ENCODE data around the gene SAMD4B. TPM values are rescaled to one million over a fixed set of nuclear protein-coding genes. Genes with fewer than 3 reads are reported as not detected.

Gene SAMD4B
- total and polyA plus RNA-seq, 2 donors (not counting 1 experiment from before 2014, with no cell fraction given), result 33.0 to 39.1 TPM

DNA sequence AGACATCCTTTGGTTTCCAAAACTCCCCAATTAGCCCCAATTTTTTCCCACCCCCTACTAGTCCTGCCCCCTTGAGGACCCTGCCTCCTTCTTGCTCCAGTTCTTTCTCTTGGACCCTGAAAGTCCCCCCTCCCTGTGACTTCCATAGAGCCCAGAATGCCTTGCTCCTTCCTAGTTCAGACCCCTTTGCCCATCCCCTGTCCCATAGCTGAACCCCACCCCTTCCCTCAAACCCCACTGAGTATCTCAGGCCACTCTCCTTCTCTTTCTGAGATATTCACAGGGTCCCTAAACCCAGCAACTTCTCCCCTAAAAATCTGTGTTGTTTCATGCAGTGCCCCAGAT lies 20.4 kb upstream of the SAMD4B start:
- no peaks in the 10 kb centered on the region for H3K4me1 ChIP-seq (ENCODE audit: control insufficient read depth, extremely low read depth, insufficient read depth, low read length)
- no peak overlapping the region for H3K4me2 ChIP-seq (ENCODE audit: extremely low read depth, insufficient read depth, low read length)
- H2AFZ ChIP-seq (ENCODE audit: low read length), result no peak overlapping the region
- H3K4me3 ChIP-seq (replicated peaks in 1 of 4; ENCODE audit: control extremely low read depth in 1 of 4, insufficient read depth in 1 of 4, low read depth in 3 of 4, low read length in 4 of 4), result no peak overlapping the region
- no peaks in the 10 kb centered on the region for H3K36me3 ChIP-seq (ENCODE audit: control insufficient read depth, insufficient read depth, low read length)
- no peak for DNase-seq (ENCODE audit: low read depth in 2 of 2)
- no peaks in the 10 kb centered on the region for H3K9me3 ChIP-seq (ENCODE audit: control insufficient read depth, insufficient read depth, low read depth, low read length)
- no peak overlapping the region for H3K9ac ChIP-seq (ENCODE audit: insufficient read depth, low read length)
- no peak overlapping the region for H3K27ac ChIP-seq (ENCODE audit: insufficient read depth, low read length)
- H4K20me1 ChIP-seq (ENCODE audit: control insufficient read depth, extremely low read depth, insufficient read depth, low read length), result no peaks in the 10 kb centered on the region
- H3K27me3 ChIP-seq (ENCODE audit: control insufficient read depth, insufficient read depth, low read length), result peaks cover 18% of the 10 kb centered on the region
- TF ChIP-seq EZH2 (IDR thresholded peaks at IDR 0.05; ENCODE audit: low read length, missing control alignments), result no peak
- TF ChIP-seq, protein P1, sequence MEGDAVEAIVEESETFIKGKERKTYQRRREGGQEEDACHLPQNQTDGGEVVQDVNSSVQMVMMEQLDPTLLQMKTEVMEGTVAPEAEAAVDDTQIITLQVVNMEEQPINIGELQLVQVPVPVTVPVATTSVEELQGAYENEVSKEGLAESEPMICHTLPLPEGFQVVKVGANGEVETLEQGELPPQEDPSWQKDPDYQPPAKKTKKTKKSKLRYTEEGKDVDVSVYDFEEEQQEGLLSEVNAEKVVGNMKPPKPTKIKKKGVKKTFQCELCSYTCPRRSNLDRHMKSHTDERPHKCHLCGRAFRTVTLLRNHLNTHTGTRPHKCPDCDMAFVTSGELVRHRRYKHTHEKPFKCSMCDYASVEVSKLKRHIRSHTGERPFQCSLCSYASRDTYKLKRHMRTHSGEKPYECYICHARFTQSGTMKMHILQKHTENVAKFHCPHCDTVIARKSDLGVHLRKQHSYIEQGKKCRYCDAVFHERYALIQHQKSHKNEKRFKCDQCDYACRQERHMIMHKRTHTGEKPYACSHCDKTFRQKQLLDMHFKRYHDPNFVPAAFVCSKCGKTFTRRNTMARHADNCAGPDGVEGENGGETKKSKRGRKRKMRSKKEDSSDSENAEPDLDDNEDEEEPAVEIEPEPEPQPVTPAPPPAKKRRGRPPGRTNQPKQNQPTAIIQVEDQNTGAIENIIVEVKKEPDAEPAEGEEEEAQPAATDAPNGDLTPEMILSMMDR (conservative IDR thresholded peaks at IDR 0.05 in 1 of 2, IDR thresholded peaks at IDR 0.05 in 1 of 2; ENCODE audit: low read depth in 1 of 2, low read length in 2 of 2), result no peak
- no peaks in the 10 kb centered on the region for H3K79me2 ChIP-seq (ENCODE audit: control insufficient read depth, insufficient read depth, low read length)

DNA sequence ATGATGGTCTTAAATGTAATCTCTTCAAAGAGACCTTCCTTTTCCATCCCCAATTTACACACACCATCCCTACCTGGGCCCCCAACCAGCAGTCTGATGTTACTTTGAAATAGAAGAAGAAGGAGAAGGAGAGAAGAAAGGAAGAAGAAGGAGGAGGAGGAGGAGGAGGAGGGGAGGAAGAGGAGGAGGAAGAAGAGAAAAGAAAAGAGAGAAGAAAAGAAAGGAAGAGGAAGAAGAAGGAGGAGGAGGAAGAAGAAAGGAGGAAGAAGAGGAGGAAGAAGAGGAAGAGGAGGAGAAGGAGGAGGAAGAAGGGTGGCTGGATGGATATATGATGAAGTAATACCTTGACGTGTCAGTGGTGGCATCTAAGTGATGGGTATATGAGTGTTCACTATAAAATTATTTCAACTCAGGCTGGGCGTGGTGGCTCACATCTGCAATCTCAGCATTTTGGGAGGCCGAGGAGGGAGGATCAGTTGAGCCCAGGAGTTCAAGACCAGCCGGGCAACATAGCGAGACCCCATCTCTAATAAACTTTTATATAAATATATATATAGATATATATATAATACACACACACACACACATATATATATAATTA lies 17.9 kb upstream of the SAMD4B start:
- no peak overlapping the region for H3K4me3 ChIP-seq (replicated peaks in 1 of 4; ENCODE audit: control extremely low read depth in 1 of 4, insufficient read depth in 1 of 4, low read depth in 3 of 4, low read length in 4 of 4)
- no peaks in the 10 kb centered on the region for H3K79me2 ChIP-seq (ENCODE audit: control insufficient read depth, insufficient read depth, low read length)
- TF ChIP-seq, protein P1 (conservative IDR thresholded peaks at IDR 0.05 in 1 of 2, IDR thresholded peaks at IDR 0.05 in 1 of 2; ENCODE audit: low read depth in 1 of 2, low read length in 2 of 2), result no peak
- no peak for TF ChIP-seq EZH2 (IDR thresholded peaks at IDR 0.05; ENCODE audit: low read length, missing control alignments)
- H3K36me3 ChIP-seq (ENCODE audit: control insufficient read depth, insufficient read depth, low read length), result no peaks in the 10 kb centered on the region
- H3K27me3 ChIP-seq (ENCODE audit: control insufficient read depth, insufficient read depth, low read length), result peaks cover 15% of the 10 kb centered on the region
- H3K9me3 ChIP-seq (ENCODE audit: control insufficient read depth, insufficient read depth, low read depth, low read length), result no peaks in the 10 kb centered on the region
- no peak overlapping the region for H3K4me2 ChIP-seq (ENCODE audit: extremely low read depth, insufficient read depth, low read length)
- H3K4me1 ChIP-seq (ENCODE audit: control insufficient read depth, extremely low read depth, insufficient read depth, low read length), result no peaks in the 10 kb centered on the region
- no peak overlapping the region for H2AFZ ChIP-seq (ENCODE audit: low read length)
- H3K27ac ChIP-seq (ENCODE audit: insufficient read depth, low read length), result no peak overlapping the region
- DNase-seq (ENCODE audit: low read depth in 2 of 2), result no peak
- H3K9ac ChIP-seq (ENCODE audit: insufficient read depth, low read length), result no peak overlapping the region
- H4K20me1 ChIP-seq (ENCODE audit: control insufficient read depth, extremely low read depth, insufficient read depth, low read length), result no peaks in the 10 kb centered on the region

DNA sequence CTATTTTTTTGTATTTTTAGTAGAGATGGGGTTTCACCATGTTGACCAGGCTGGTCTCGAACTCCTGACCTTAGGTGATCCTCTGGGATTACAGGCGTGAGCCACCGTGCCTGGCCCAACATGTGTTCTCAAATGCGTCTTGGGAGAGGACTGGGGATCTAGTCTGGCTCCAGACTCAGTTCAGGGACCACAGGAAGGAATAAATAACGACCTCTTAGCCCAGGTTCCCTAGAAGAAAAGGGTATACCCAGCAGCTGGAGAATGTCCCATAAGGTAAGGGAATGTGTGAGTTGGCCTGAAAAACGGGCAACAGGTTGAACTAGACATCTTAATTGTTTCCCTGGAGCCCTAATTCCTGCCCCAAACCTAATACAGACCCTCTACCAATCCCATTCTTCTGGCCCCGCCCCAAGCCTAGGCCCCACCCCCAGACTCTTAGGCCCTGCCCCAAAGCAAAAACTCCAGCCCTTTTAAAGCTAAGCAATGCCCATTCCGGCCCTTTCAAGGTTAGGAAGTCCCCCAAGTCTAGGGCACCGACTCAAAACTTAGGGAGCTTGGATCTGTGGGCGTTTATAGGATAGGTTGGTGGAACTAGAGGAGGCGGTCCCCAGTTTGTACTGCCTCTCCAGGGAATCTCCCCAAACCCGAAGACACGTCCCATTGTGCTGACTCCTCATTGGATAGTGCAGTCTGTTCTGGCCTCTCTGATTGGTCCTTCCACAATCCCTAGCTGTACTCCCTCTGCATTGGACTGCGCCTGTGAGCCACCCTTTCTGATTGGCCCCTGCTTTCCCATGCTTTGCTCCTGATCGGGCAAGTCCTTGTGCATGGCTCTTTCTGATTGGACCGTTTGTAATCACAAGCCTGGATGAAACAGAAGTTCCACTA lies 16.2 kb upstream of the SAMD4B start:
- Histone ChIP-seq H4K20me1 (ENCODE audit: control insufficient read depth, extremely low read depth, insufficient read depth, low read length) (no peaks in the 10 kb centered on the region), H3K79me2 (ENCODE audit: control insufficient read depth, insufficient read depth, low read length) (no peaks in the 10 kb centered on the region), H3K4me3 (replicated peaks in 1 of 4; ENCODE audit: control extremely low read depth in 1 of 4, insufficient read depth in 1 of 4, low read depth in 3 of 4, low read length in 4 of 4) (no peak overlapping the region), H3K4me2 (ENCODE audit: extremely low read depth, insufficient read depth, low read length) (no peak overlapping the region), H3K9me3 (ENCODE audit: control insufficient read depth, insufficient read depth, low read depth, low read length) (no peaks in the 10 kb centered on the region), H3K36me3 (ENCODE audit: control insufficient read depth, insufficient read depth, low read length) (no peaks in the 10 kb centered on the region), H3K27me3 (ENCODE audit: control insufficient read depth, insufficient read depth, low read length) (peaks cover 7% of the 10 kb centered on the region), H2AFZ (ENCODE audit: low read length) (no peak overlapping the region), H3K9ac (ENCODE audit: insufficient read depth, low read length) (no peak overlapping the region), H3K4me1 (ENCODE audit: control insufficient read depth, extremely low read depth, insufficient read depth, low read length) (no peaks in the 10 kb centered on the region), H3K27ac (ENCODE audit: insufficient read depth, low read length) (no peak overlapping the region)
- TF ChIP-seq, protein P1 (conservative IDR thresholded peaks at IDR 0.05 in 1 of 2, IDR thresholded peaks at IDR 0.05 in 1 of 2; ENCODE audit: low read depth in 1 of 2, low read length in 2 of 2), result no peak
- TF ChIP-seq EZH2 (IDR thresholded peaks at IDR 0.05; ENCODE audit: low read length, missing control alignments), result no peak
- peak in 1 of 2 donors; percentile 15 for DNase-seq (ENCODE audit: low read depth in 2 of 2)

Measured in fibroblast of lung (primary cell).